ENCODE measurements around the gene IL1A. TPM values are rescaled to one million over a fixed set of nuclear protein-coding genes. Genes with fewer than 3 reads are reported as not detected.

IL1A gene
- total and polyA plus RNA-seq, 2 donors (not counting 3 experiments of a cell fraction or from before 2014, with no cell fraction given) = 0.29 to 1.4 TPM

DNA sequence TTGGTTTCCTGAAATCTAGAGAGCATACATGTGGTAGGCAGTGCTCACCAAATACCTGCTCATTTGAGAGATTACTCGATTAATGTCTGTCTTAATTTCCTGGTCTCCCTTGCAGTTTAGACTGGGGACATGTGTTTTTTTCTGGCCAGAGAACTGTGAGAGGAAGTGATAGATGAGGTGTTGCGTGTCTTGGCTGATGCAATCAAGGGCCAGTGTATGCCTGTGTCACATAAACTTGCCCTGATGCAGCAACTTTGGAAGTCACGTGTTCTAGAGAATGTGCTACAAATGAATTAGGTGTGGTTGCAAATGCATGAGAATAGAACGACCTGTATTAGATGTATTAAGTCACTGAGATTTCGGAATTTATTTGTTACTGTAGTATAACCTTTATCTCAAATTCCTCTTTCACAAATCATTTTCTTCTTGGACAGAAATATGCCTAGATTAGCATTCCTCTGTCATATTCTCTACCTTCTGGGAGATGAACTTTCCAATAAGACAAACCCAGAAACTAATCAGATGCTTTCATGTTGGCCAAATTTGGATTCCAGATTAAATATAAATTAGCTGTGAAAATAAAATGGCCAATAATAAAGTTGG, 9.9 kb upstream of the IL1A start:
- peak; percentile 22 for TF ChIP-seq POLR2AphosphoS5 (IDR thresholded peaks at IDR 0.05; ENCODE audit: insufficient read depth, low read depth, low read length)
- TF ChIP-seq, protein P1, sequence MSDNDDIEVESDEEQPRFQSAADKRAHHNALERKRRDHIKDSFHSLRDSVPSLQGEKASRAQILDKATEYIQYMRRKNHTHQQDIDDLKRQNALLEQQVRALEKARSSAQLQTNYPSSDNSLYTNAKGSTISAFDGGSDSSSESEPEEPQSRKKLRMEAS (IDR thresholded peaks at IDR 0.05; ENCODE audit: insufficient read depth, insufficient read length) = peak; percentile 10
- no peak for TF ChIP-seq FOS (IDR thresholded peaks at IDR 0.05; ENCODE audit: borderline replicate concordance, insufficient read depth, low read length)
- TF ChIP-seq GATA2 (IDR thresholded peaks at IDR 0.05; ENCODE audit: insufficient read depth, insufficient read length, low read depth, low read length) = peak; percentile 10
- peak; percentile 38 for TF ChIP-seq MYC (IDR thresholded peaks at IDR 0.05; ENCODE audit: low read depth, low read length)
- Histone ChIP-seq H3K36me3 (ENCODE audit: control insufficient read depth in 2 of 2, extremely low read depth in 1 of 2, insufficient read depth in 2 of 2, low read length in 2 of 2) (no peaks in the 10 kb centered on the region), H3K4me3 (replicated peaks in 1 of 3; ENCODE audit: insufficient read depth in 1 of 3, low read depth in 1 of 3, low read length in 3 of 3) (no peak overlapping the region), H2AFZ (ENCODE audit: low read depth, low read length) (no peak overlapping the region), H3K4me1 (ENCODE audit: control insufficient read depth, extremely low read depth, insufficient read depth, low read length) (peaks cover 16% of the 10 kb centered on the region), H3K79me2 (ENCODE audit: control insufficient read depth, insufficient read depth, low read length) (no peaks in the 10 kb centered on the region), H3K9me1 (replicated peaks; ENCODE audit: control insufficient read depth, extremely low read depth, insufficient read depth, low read length) (no peaks in the 10 kb centered on the region), H3K27ac (ENCODE audit: insufficient read depth, low read depth, low read length) (peak overlapping the region; percentile 78), H3K27me3 (ENCODE audit: control insufficient read depth in 2 of 2, insufficient read depth in 2 of 2, low read length in 2 of 2) (no peaks in the 10 kb centered on the region), H3K9ac (replicated peaks; ENCODE audit: extremely low read depth, insufficient read depth, low read length) (peak overlapping the region; percentile 28), H3K4me2 (ENCODE audit: insufficient read depth, low read length) (peak overlapping the region; percentile 69), H4K20me1 (replicated peaks; ENCODE audit: control insufficient read depth, extremely low read depth, insufficient read depth, low read length) (no peaks in the 10 kb centered on the region), H3K9me3 (replicated peaks; ENCODE audit: control insufficient read depth, insufficient read depth, low read length) (no peaks in the 10 kb centered on the region)
- DNase-seq (ENCODE audit: low read depth, low spot score) (peak; percentile 64), FAIRE-seq (peak; percentile 92)
- BruUV-seq (replicated peaks) = no TSS peak
- intact Hi-C loops (cut with micrococcal nuclease) = loop anchor here (1.0 kb wide), 1 partner anchor 18 kb away; no protein-coding TSS in a partner anchor
- ChIA-PET POLR2A (no interaction called here), CTCF (interaction anchor here (0.5 to 1.7 kb wide), 5 partner anchors 10 to 165 kb away, joined by 3 to 7 read pairs (median 3); partner anchors contain the start of gene IL1A)
- dilution Hi-C loops (cut with MboI; ENCODE audit: extremely low pct_ligation_motif_present, low sequenced_read_pairs) = no loop called here

DNA sequence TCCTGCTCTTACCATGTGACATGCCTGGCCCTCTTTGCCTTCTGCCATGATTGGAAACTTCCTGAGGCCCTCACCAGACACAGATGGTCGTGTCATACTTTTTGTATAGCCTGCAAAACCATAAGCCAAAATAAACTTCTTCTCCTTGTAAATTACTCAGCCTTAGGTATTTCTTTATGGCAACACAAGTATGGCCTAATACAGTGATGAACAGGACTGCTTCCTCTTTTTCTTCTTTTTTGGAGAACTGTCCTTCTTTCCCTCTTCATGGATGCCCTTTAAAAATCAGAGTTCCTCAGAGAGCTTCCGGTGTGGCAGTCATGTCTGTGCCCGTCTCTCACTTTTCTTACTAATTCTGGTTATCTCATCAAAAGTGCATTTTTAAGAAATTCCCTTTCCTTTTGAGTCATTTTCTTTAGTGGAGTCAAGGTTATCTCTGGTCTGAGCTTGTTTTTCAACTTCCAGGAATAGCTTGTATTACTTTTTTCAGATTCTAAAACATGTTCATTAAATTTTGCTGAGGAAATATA, 9.2 kb upstream of the IL1A start:
- Histone ChIP-seq H3K9ac (replicated peaks; ENCODE audit: extremely low read depth, insufficient read depth, low read length) (peak overlapping the region; percentile 28), H3K36me3 (ENCODE audit: control insufficient read depth in 2 of 2, extremely low read depth in 1 of 2, insufficient read depth in 2 of 2, low read length in 2 of 2) (no peaks in the 10 kb centered on the region), H3K9me1 (replicated peaks; ENCODE audit: control insufficient read depth, extremely low read depth, insufficient read depth, low read length) (no peaks in the 10 kb centered on the region), H3K9me3 (replicated peaks; ENCODE audit: control insufficient read depth, insufficient read depth, low read length) (no peaks in the 10 kb centered on the region), H3K27me3 (ENCODE audit: control insufficient read depth in 2 of 2, insufficient read depth in 2 of 2, low read length in 2 of 2) (no peaks in the 10 kb centered on the region), H4K20me1 (replicated peaks; ENCODE audit: control insufficient read depth, extremely low read depth, insufficient read depth, low read length) (no peaks in the 10 kb centered on the region), H2AFZ (ENCODE audit: low read depth, low read length) (no peak overlapping the region), H3K79me2 (ENCODE audit: control insufficient read depth, insufficient read depth, low read length) (no peaks in the 10 kb centered on the region), H3K4me3 (replicated peaks in 1 of 3; ENCODE audit: insufficient read depth in 1 of 3, low read depth in 1 of 3, low read length in 3 of 3) (no peak overlapping the region), H3K4me1 (ENCODE audit: control insufficient read depth, extremely low read depth, insufficient read depth, low read length) (peaks cover 16% of the 10 kb centered on the region), H3K4me2 (ENCODE audit: insufficient read depth, low read length) (peak overlapping the region; percentile 69), H3K27ac (ENCODE audit: insufficient read depth, low read depth, low read length) (peak overlapping the region; percentile 78)
- dilution Hi-C loops (cut with MboI; ENCODE audit: extremely low pct_ligation_motif_present, low sequenced_read_pairs) = no loop called here
- BruUV-seq (replicated peaks) = TSS peak; percentile 96
- DNase-seq (ENCODE audit: low read depth, low spot score) (peak; percentile 32), FAIRE-seq (peak; percentile 59)
- ChIA-PET POLR2A (interaction anchor here (0.6 kb wide), 1 partner anchor 18 kb away, joined by 3 read pairs; no protein-coding TSS in a partner anchor), CTCF (interaction anchor here (0.5 to 1.7 kb wide), 5 partner anchors 10 to 165 kb away, joined by 3 to 7 read pairs (median 5); partner anchors contain the start of gene IL1A)
- peak; percentile 20 for TF ChIP-seq FOS (IDR thresholded peaks at IDR 0.05; ENCODE audit: borderline replicate concordance, insufficient read depth, low read length)
- TF ChIP-seq GATA2 (IDR thresholded peaks at IDR 0.05; ENCODE audit: insufficient read depth, insufficient read length, low read depth, low read length) = peak; percentile 61
- TF ChIP-seq MYC (IDR thresholded peaks at IDR 0.05; ENCODE audit: low read depth, low read length) = no peak
- intact Hi-C loops (cut with micrococcal nuclease) = no loop called here

Measured in endothelial cell of umbilical vein (primary cell).